Measurements from ENCODE around the gene REL. TPM values are rescaled to one million over a fixed set of nuclear protein-coding genes. Genes with fewer than 3 reads are reported as not detected.

Gene REL
- total RNA-seq, 6 experiments from 2014 or later, result 3.5 to 7.5 (median 5.0) TPM

GRCh38 chr2:60852282-60852860 lies 29.0 kb upstream of the REL start:
- no peak for DNase-seq
- H3K27me3 ChIP-seq, result no peaks in the 10 kb centered on the region

DNA sequence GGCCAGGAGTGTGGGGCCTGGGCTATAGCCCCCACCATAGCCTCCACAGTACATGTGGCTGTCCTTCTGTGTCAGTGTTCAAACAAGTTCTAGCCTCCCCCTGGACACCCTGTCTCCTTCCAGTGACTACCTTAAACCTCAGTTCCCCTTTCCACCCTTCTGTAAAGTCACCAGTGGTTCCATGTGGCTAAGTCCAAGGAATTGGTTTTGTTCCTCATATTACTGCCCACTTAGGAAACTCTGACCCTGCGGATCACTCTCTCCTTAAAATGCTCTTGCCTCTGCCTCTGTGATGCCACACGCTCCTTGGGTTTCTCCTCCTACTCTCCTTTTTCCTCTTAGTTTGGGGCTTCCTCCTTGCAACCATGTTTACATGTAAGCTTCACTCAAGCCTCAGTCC lies 27.8 kb upstream of the REL start:
- Histone ChIP-seq H3K36me3 (no peaks in the 10 kb centered on the region), H3K4me3 (no peak overlapping the region), H3K4me1 (no peaks in the 10 kb centered on the region), H3K27me3 (no peaks in the 10 kb centered on the region), H3K9me3 (no peaks in the 10 kb centered on the region), H3K27ac (no peak overlapping the region)
- ATAC-seq, result peak in 3 of 4 donors; percentile 30 to 34 (median 33)
- WGBS (ENCODE audit: insufficient coverage, low coverage, low lambda C conversion rate, missing lambda C conversion rate), result 60% methylated on average over 2 of the region's 2 CpGs
- intact Hi-C loops (cut with DNase I), result no loop called here
- TF ChIP-seq, protein P1, sequence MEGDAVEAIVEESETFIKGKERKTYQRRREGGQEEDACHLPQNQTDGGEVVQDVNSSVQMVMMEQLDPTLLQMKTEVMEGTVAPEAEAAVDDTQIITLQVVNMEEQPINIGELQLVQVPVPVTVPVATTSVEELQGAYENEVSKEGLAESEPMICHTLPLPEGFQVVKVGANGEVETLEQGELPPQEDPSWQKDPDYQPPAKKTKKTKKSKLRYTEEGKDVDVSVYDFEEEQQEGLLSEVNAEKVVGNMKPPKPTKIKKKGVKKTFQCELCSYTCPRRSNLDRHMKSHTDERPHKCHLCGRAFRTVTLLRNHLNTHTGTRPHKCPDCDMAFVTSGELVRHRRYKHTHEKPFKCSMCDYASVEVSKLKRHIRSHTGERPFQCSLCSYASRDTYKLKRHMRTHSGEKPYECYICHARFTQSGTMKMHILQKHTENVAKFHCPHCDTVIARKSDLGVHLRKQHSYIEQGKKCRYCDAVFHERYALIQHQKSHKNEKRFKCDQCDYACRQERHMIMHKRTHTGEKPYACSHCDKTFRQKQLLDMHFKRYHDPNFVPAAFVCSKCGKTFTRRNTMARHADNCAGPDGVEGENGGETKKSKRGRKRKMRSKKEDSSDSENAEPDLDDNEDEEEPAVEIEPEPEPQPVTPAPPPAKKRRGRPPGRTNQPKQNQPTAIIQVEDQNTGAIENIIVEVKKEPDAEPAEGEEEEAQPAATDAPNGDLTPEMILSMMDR (IDR thresholded peaks at IDR 0.05), result no peak
- no peak for TF ChIP-seq POLR2A (IDR thresholded peaks at IDR 0.05)
- DNase-seq, result no peak

More at GRCh38 chr2:60852282-60852860, 29.0 kb upstream of the REL start:
- no peaks in the 10 kb centered on the region for H3K36me3 ChIP-seq
- no peak overlapping the region for H3K27ac ChIP-seq
- ATAC-seq, result peak; percentile 40 to 55 (median 52)
- no peaks in the 10 kb centered on the region for H3K9me3 ChIP-seq
- H3K4me1 ChIP-seq, result no peaks in the 10 kb centered on the region
- intact Hi-C loops (cut with DNase I), result no loop called here
- no peak overlapping the region for H3K4me3 ChIP-seq
- TF ChIP-seq, protein P1 (IDR thresholded peaks at IDR 0.05), result no peak
- TF ChIP-seq POLR2A (IDR thresholded peaks at IDR 0.05), result no peak
- WGBS (ENCODE audit: insufficient coverage, low coverage, low lambda C conversion rate, missing lambda C conversion rate), result 69% methylated on average over 8 of the region's 8 CpGs

- TF ChIP-seq, protein P1 (IDR thresholded peaks at IDR 0.05), result no peak
- TF ChIP-seq POLR2A (IDR thresholded peaks at IDR 0.05), result no peak
- DNase-seq (no peak), ATAC-seq (peak in 1 of 4 donors; percentile 17)
- H3K36me3 ChIP-seq, result no peaks in the 10 kb centered on the region
- H3K27me3 ChIP-seq, result no peaks in the 10 kb centered on the region
- WGBS (ENCODE audit: insufficient coverage, low coverage, low lambda C conversion rate, missing lambda C conversion rate), result 69% methylated on average over 5 of the region's 5 CpGs
- H3K4me1 ChIP-seq, result no peaks in the 10 kb centered on the region
- H3K4me3 ChIP-seq, result no peak overlapping the region
- intact Hi-C loops (cut with DNase I), result no loop called here
- no peak overlapping the region for H3K27ac ChIP-seq
- H3K9me3 ChIP-seq, result no peaks in the 10 kb centered on the region
Observed at GRCh38 chr2:60855989-60856669, 25.2 kb upstream of the REL start.

DNA sequence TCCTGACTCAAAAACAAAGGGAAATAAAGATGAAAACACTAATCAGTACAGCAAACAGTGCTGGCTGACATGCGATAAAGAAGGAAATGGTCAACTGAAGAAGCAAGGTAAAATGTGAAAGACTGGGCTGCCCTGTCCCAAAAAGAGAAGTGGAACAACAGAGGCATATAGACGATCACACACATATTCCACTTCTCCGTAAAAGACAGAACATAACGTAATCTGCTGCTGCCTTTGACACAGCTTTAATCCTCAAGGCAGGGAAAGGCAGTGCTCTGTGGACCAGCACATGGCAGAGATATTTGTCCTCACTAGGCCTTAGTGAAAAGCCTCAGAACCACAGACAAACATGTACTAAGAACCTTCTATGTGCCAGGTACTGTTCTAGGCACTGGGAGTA lies 24.3 kb upstream of the REL start:
- ATAC-seq (peak in 2 of 4 donors; percentile 48 to 51), DNase-seq (no peak)
- no peaks in the 10 kb centered on the region for H3K9me3 ChIP-seq
- no peaks in the 10 kb centered on the region for H3K36me3 ChIP-seq
- intact Hi-C loops (cut with DNase I), result no loop called here
- no peaks in the 10 kb centered on the region for H3K27me3 ChIP-seq
- no peak overlapping the region for H3K27ac ChIP-seq
- H3K4me1 ChIP-seq, result no peaks in the 10 kb centered on the region
- TF ChIP-seq POLR2A (IDR thresholded peaks at IDR 0.05), result no peak
- TF ChIP-seq, protein P1 (IDR thresholded peaks at IDR 0.05), result no peak
- WGBS (ENCODE audit: insufficient coverage, low coverage, low lambda C conversion rate, missing lambda C conversion rate), result 68% methylated on average over 4 of the region's 4 CpGs
- H3K4me3 ChIP-seq, result no peak overlapping the region
